ENCODE data around the gene C14orf93. TPM values are rescaled to one million over a fixed set of nuclear protein-coding genes. Genes with fewer than 3 reads are reported as not detected.

The C14orf93 gene
- polyA plus RNA-seq, 2 of the 4 experiments (the other 2 are of a cell fraction): 6.8 to 9.7 TPM

- H3K4me3 ChIP-seq: no peak overlapping the region
- no peak overlapping the region for H3K27ac ChIP-seq
- DNase-seq (ENCODE audit: low read depth in 1 of 2, low spot score in 1 of 2): no peak
- no peak for TF ChIP-seq HOXB5 (CRISPR knock-in tag; IDR thresholded peaks at IDR 0.05)
- no peak for TF ChIP-seq FOSL2 (IDR thresholded peaks at IDR 0.05)
- no peak for TF ChIP-seq FOSL2 (CRISPR knock-in tag; IDR thresholded peaks at IDR 0.05)
- no peak for TF ChIP-seq JUN (IDR thresholded peaks at IDR 0.05)
- TF ChIP-seq MAZ (IDR thresholded peaks at IDR 0.05; ENCODE audit: borderline replicate concordance, low read depth, low read length): no peak
- no peak for TF ChIP-seq BHLHE40 (IDR thresholded peaks at IDR 0.05; ENCODE audit: low read depth, low read length)
- ATAC-seq: no peak
- ChIA-PET POLR2A (no interaction called here), CTCF (interaction anchor here (0.7 to 33.8 kb wide), 8 partner anchors 9 to 52 kb away, joined by 3 to 1206 read pairs (median 6); partner anchors contain the start of genes AJUBA and CDH24)
- 64% methylated on average over 4 of the region's 4 CpGs for WGBS (ENCODE audit: missing lambda C conversion rate)
- no peaks in the 10 kb centered on the region for H3K9me3 ChIP-seq
- FAIRE-seq: no peak
- peaks cover 11% of the 10 kb centered on the region; the same call in 2 of the 3 replicates for H3K4me1 ChIP-seq
- H3K4me2 ChIP-seq: no peak overlapping the region
Measured at GRCh38 chr14:23040100-23040499, 30.2 kb upstream of the C14orf93 start.

DNA sequence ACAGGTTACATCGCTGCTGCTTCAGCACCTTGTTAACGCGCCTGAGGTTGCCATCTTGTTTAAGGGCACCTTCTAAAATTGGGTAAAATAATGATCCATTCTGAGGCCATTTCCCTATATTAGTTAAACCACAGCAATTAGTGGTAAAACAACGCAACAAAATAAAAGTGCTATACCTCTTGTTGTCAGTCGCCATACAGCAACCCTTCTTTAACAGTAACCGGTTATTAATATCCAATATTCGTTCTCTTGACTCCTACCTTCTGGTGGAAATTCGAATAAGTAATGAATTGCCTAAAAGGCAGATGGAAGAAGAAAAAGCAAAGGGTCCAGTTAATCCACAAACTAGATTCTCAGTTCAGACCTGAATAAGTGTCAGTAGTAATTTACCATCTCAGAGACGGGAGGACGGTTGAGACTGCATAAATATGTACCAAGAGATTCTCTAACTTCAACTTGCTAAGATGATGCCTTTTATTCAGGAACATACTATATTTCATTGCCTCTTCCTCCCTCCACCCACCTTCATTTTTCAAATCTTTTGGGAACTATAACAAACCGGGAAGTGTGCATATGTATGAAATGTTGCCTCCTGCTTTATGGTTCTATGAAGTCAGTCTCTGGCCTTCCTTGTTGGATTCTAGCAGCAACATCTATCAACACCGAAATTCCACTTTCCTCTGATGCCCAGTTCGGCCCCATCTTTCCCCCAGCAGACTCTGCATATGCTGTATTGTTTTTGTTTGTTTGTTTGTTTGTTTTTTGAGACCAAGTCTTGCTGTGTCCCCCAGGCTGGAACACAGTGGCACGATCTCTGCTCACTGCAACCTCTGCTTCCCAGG is 25.6 kb upstream of the C14orf93 start:
- peak overlapping the region; percentile 32 for H3K4me2 ChIP-seq
- DNase-seq (ENCODE audit: low read depth in 1 of 2, low spot score in 1 of 2): no peak
- H3K4me1 ChIP-seq: peaks cover 13% of the 10 kb centered on the region
- POLR2A ChIA-PET: interaction anchor here (1.0 to 2.1 kb wide), 3 partner anchors 29 to 59 kb away, joined by 4 to 21 read pairs (median 4); partner anchors contain the start of gene ACIN1
- no peak overlapping the region for H3K4me3 ChIP-seq
- 73% methylated on average over 14 of the region's 14 CpGs for WGBS (ENCODE audit: missing lambda C conversion rate)
- CTCF ChIA-PET: interaction anchor here (0.9 to 33.8 kb wide), 2 partner anchors 21 to 47 kb away, joined by 3 to 1206 read pairs; partner anchors contain the start of gene AJUBA
- no peak for FAIRE-seq
- peak overlapping the region; percentile 89 to 97 for H3K27ac ChIP-seq
- no peak for ATAC-seq
- H3K9me3 ChIP-seq: no peaks in the 10 kb centered on the region
- TF ChIP-seq ZC3H11A (IDR thresholded peaks at IDR 0.05): no peak
- TF ChIP-seq RCOR1 (IDR thresholded peaks at IDR 0.05; ENCODE audit: low read depth, low read length): no peak
- TF ChIP-seq, protein P1, sequence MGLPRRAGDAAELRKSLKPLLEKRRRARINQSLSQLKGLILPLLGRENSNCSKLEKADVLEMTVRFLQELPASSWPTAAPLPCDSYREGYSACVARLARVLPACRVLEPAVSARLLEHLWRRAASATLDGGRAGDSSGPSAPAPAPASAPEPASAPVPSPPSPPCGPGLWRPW (IDR thresholded peaks at IDR 0.05): no peak
- TF ChIP-seq, protein P2, sequence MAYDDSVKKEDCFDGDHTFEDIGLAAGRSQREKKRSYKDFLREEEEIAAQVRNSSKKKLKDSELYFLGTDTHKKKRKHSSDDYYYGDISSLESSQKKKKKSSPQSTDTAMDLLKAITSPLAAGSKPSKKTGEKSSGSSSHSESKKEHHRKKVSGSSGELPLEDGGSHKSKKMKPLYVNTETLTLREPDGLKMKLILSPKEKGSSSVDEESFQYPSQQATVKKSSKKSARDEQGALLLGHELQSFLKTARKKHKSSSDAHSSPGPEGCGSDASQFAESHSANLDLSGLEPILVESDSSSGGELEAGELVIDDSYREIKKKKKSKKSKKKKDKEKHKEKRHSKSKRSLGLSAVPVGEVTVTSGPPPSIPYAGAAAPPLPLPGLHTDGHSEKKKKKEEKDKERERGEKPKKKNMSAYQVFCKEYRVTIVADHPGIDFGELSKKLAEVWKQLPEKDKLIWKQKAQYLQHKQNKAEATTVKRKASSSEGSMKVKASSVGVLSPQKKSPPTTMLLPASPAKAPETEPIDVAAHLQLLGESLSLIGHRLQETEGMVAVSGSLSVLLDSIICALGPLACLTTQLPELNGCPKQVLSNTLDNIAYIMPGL (CRISPR knock-in tag; IDR thresholded peaks at IDR 0.05; ENCODE audit: borderline replicate concordance): no peak
- no peak for TF ChIP-seq JUNB (IDR thresholded peaks at IDR 0.05)
- TF ChIP-seq, protein P3, sequence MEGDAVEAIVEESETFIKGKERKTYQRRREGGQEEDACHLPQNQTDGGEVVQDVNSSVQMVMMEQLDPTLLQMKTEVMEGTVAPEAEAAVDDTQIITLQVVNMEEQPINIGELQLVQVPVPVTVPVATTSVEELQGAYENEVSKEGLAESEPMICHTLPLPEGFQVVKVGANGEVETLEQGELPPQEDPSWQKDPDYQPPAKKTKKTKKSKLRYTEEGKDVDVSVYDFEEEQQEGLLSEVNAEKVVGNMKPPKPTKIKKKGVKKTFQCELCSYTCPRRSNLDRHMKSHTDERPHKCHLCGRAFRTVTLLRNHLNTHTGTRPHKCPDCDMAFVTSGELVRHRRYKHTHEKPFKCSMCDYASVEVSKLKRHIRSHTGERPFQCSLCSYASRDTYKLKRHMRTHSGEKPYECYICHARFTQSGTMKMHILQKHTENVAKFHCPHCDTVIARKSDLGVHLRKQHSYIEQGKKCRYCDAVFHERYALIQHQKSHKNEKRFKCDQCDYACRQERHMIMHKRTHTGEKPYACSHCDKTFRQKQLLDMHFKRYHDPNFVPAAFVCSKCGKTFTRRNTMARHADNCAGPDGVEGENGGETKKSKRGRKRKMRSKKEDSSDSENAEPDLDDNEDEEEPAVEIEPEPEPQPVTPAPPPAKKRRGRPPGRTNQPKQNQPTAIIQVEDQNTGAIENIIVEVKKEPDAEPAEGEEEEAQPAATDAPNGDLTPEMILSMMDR (IDR thresholded peaks at IDR 0.05): no peak

DNA sequence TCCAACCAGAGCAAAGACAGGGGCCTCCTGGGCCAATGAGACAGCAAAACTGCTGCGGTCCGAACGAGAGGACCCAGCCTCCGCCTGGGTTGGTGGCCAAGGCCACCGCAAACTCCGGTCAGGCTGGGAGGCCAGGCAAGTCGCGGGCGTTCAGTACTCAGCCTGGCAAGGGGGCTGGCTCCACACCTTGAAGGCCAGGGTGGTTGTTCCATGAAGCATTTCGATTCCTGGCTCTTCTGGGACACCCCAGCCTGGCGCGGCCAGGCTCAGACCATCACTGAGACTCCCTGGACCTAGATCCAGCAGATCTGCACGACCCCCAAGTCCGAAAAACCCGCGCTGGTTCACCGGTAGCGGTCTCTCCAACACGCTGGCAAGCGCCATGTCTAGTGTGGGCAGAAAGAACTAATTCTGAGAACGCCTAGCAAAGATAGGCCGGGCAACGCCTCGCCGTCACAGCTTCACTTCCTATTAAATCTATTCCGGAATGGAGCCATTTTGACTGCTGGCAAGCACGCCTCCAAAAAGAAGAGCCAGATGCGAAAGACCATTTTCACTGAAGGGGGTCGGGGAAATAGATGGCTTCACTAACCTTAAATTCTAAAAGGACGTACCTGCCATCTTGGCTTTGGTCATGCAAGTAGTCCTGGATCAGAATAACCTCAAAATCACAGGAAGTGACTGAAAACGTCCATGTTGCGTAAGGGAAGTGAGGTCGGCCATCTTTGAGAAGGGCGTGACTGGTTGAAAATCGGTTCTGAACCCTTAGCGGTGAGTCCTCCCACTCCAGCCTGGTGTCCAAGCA is 24.8 kb upstream of the C14orf93 start, which contains the start of gene PSMB5:
Gene PSMB5, minus strand, starts transcription at position 403 of the 805 bp plus-strand sequence. Its CDS starts 19 bp downstream, at position 384.
- H3K4me1 ChIP-seq: peaks cover 13% of the 10 kb centered on the region
- ChIA-PET POLR2A (interaction anchor here (0.7 to 2.1 kb wide), 5 partner anchors 24 to 60 kb away, joined by 4 to 21 read pairs (median 5); partner anchors contain the start of gene ACIN1), CTCF (interaction anchor here (0.9 to 2.4 kb wide), 6 partner anchors 22 to 478 kb away, joined by 3 to 12 read pairs (median 3); partner anchors contain the start of gene CDH24)
- DNase-seq (ENCODE audit: low read depth in 1 of 2, low spot score in 1 of 2): peak; percentile 98
- peak within 1 kb of the TSS; percentile 76 for H3K4me3 ChIP-seq
- WGBS (ENCODE audit: missing lambda C conversion rate): 2% methylated on average over 27 of the region's 36 CpGs
- no peak for FAIRE-seq
- H3K9me3 ChIP-seq: no peaks in the 10 kb centered on the region
- H3K27ac ChIP-seq: peak within 1 kb of the TSS; percentile 89 to 97
- peak within 1 kb of the TSS; percentile 97 for H3K4me2 ChIP-seq
- ATAC-seq: peak; percentile 97 to 99
- TF ChIP-seq FOSB (CRISPR knock-in tag; IDR thresholded peaks at IDR 0.05): no peak
- TF ChIP-seq MYC (IDR thresholded peaks at IDR 0.05; ENCODE audit: borderline replicate concordance, low read length): peak; percentile 57; the same call in 1 of the 2 replicates
- TF ChIP-seq EHF (CRISPR knock-in tag; IDR thresholded peaks at IDR 0.05): no peak
- TF ChIP-seq CEBPB (IDR thresholded peaks at IDR 0.05): peak; percentile 69 to 91; a peak in 3 of 4 replicates
- TF ChIP-seq ZNF302 (CRISPR knock-in tag; IDR thresholded peaks at IDR 0.05): no peak
- TF ChIP-seq ZSCAN20 (CRISPR knock-in tag; IDR thresholded peaks at IDR 0.05): no peak
- TF ChIP-seq TFCP2L1 (CRISPR knock-in tag; IDR thresholded peaks at IDR 0.05): no peak
- TF ChIP-seq, protein P4, sequence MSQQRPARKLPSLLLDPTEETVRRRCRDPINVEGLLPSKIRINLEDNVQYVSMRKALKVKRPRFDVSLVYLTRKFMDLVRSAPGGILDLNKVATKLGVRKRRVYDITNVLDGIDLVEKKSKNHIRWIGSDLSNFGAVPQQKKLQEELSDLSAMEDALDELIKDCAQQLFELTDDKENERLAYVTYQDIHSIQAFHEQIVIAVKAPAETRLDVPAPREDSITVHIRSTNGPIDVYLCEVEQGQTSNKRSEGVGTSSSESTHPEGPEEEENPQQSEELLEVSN (IDR thresholded peaks at IDR 0.05; ENCODE audit: borderline replicate concordance, low read depth): no peak
- peak; percentile 47; the same call in 1 of the 3 replicates for TF ChIP-seq BCL3 (IDR thresholded peaks at IDR 0.05)
- TF ChIP-seq HOXA7 (CRISPR knock-in tag; IDR thresholded peaks at IDR 0.05): no peak
- TF ChIP-seq HOXB5 (CRISPR knock-in tag; IDR thresholded peaks at IDR 0.05): 0 out of 2 replicates have a peak, but pooled peaks have one; percentile 40
- TF ChIP-seq, protein P1 (IDR thresholded peaks at IDR 0.05): no peak
- TF ChIP-seq KDM5A (IDR thresholded peaks at IDR 0.05): peak; percentile 89
- TF ChIP-seq RCOR1 (IDR thresholded peaks at IDR 0.05; ENCODE audit: low read depth, low read length): no peak
- no peak for TF ChIP-seq EP300 (IDR thresholded peaks at IDR 0.05)
- TF ChIP-seq POLR2A (IDR thresholded peaks at IDR 0.05; ENCODE audit: low read length): peak; percentile 80

Data from A549 (cell line).